Ishikawa (cell line): ENCODE results near the gene SIGLECL1.
"Not testable (repeated sequence)": the region's sequence is repeated elsewhere in the genome, so short reads cannot be mapped to it uniquely, and the experiment has no call there.

ENCODE experiments used
- CEBPB ChIP-seq: IDR thresholded peaks from 2 replicates; pipeline ENCODE4 v1.6.1; 2012
- CREB1 ChIP-seq: IDR thresholded peaks from 2 replicates; pipeline ENCODE4 v1.6.1; 2012; ENCODE audit warnings: low read depth
- EGR1 ChIP-seq: IDR thresholded peaks from 2 replicates; pipeline ENCODE4 v1.6.1; 2012
- EP300 ChIP-seq: IDR thresholded peaks from 2 replicates; pipeline ENCODE4 v1.6.1; 2012; ENCODE audit warnings: borderline replicate concordance
- FOXM1 ChIP-seq: IDR thresholded peaks from 2 replicates; pipeline ENCODE4 v1.6.1; 2012; ENCODE audit warnings: low read depth, borderline replicate concordance
- MAX ChIP-seq: IDR thresholded peaks from 2 replicates; pipeline ENCODE4 v1.6.1; 2012
- NFIC ChIP-seq: IDR thresholded peaks from 2 replicates; pipeline ENCODE4 v1.6.1; 2012
- RAD21 ChIP-seq: IDR thresholded peaks from 2 replicates; pipeline ENCODE4 v1.6.1; 2012; ENCODE audit warnings: low read depth
- REST ChIP-seq: IDR thresholded peaks from 2 replicates; pipeline ENCODE4 v1.6.1; 2012; ENCODE audit warnings: low read depth, mild to moderate bottlenecking
- TAF1 ChIP-seq: IDR thresholded peaks from 2 replicates; pipeline ENCODE4 v1.6.1; 2012; ENCODE audit warnings: low read depth, mild to moderate bottlenecking
- TCF12 ChIP-seq: IDR thresholded peaks from 2 replicates; pipeline ENCODE4 v1.6.1; 2012; ENCODE audit warnings: low read depth
- TEAD4 ChIP-seq: IDR thresholded peaks from 2 replicates; pipeline ENCODE4 v1.6.1; 2012
- USF1 ChIP-seq: IDR thresholded peaks from 2 replicates; pipeline ENCODE4 v1.6.1; 2012
- YY1 ChIP-seq: IDR thresholded peaks from 2 replicates; pipeline ENCODE4 v1.6.1; 2012; ENCODE audit warnings: low read depth
- ZBTB7A ChIP-seq: IDR thresholded peaks from 2 replicates; pipeline ENCODE4 v1.6.1; 2012; ENCODE audit warnings: low read depth

Gene SIGLECL1

GRCh38 chr19:51220996-51221395 lies 29.9 kb upstream of the SIGLECL1 start:
- TF ChIP-seq CEBPB (no peak), TEAD4 (no peak), EP300 (no peak), MAX (no peak)

GRCh38 chr19:51224163-51224641 lies 26.7 kb upstream of the SIGLECL1 start:
- no peak for TF ChIP-seq MAX
- no peak for TF ChIP-seq EGR1
- no peak for TF ChIP-seq TCF12
- TF ChIP-seq YY1: no peak

GRCh38 chr19:51224898-51225393 lies 25.9 kb upstream of the SIGLECL1 start, which contains the start of gene CD33:
Gene CD33 (plus strand): TSS chr19:51225080. CDS start chr19:51225119, 39 bp downstream.
- TF ChIP-seq TCF12, CREB1, USF1: not testable (repeated sequence)

- no peak for TF ChIP-seq FOXM1
Observed at GRCh38 chr19:51226067-51226466, 24.8 kb upstream of the SIGLECL1 start.

- TF ChIP-seq TEAD4 (no peak), TAF1 (no peak), ZBTB7A (no peak), CREB1 (no peak), RAD21 (no peak)
Observed at GRCh38 chr19:51227326-51227725, 23.6 kb upstream of the SIGLECL1 start.

- TF ChIP-seq TAF1 (no peak), CREB1 (no peak), NFIC (no peak), TEAD4 (no peak), ZBTB7A (no peak), CEBPB (no peak), EGR1 (no peak), USF1 (no peak), FOXM1 (no peak), REST (no peak), RAD21 (no peak), MAX (no peak), EP300 (no peak), TCF12 (no peak), YY1 (no peak)
Observed at GRCh38 chr19:51227966-51228365, 22.9 kb upstream of the SIGLECL1 start.

- no peak for TF ChIP-seq RAD21
- TF ChIP-seq MAX: no peak
- no peak for TF ChIP-seq EGR1
- no peak for TF ChIP-seq TEAD4
- no peak for TF ChIP-seq EP300
- TF ChIP-seq NFIC: no peak
- TF ChIP-seq ZBTB7A: no peak
- TF ChIP-seq CEBPB: no peak
- no peak for TF ChIP-seq TCF12
- TF ChIP-seq USF1: no peak
- TF ChIP-seq REST: no peak
Observed at GRCh38 chr19:51240866-51241265, 10.0 kb upstream of the SIGLECL1 start.
